ENCODE measurements around the gene OPRL1.

OPRL1 gene

GRCh38 chr20:64056889-64057627 is 22.8 kb upstream of the OPRL1 start:
- DNase-seq: no peak

DNA sequence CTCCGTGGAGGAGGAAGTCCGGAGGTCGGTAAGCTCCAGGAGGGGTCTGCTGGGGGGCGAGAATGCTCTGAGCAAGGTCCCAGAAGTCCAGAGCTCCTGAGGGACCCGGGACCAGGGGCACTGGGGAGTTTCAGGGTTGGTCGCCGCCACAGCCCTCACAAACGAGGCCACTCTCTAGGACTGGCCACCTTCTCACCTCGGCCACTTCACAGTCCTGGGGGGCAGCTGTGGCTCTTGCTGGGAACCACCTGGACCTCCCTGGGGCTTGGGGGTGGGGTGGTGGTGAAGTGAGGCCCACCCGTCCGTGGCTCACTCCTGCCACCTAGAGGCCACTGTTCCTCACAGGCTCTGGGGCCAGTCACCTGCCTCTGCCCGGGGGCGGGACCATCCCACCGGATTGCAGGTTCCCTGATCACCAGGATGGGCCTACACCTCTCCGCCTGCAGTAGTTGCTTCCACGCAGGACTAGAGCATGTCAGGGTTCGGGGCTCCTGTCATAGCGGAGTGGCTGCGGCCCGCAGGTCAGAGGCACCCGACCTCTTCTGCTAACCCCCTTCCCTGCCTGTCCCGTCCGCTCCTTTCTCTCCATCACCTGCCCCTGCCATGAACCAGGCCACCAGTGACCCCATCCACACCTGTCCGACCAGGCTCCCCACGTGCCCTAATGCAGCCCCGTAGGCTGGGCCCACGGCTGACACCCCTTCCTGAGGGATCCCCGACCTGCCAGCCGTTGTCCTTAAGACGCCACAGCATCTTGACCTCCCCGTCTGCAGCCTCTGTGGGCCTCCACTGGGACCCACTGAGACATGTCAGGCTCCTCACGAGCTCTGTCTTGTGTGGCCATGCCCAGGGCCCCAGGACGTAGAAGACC is 22.0 kb upstream of the OPRL1 start:
- peak; percentile 84 for DNase-seq

DNA sequence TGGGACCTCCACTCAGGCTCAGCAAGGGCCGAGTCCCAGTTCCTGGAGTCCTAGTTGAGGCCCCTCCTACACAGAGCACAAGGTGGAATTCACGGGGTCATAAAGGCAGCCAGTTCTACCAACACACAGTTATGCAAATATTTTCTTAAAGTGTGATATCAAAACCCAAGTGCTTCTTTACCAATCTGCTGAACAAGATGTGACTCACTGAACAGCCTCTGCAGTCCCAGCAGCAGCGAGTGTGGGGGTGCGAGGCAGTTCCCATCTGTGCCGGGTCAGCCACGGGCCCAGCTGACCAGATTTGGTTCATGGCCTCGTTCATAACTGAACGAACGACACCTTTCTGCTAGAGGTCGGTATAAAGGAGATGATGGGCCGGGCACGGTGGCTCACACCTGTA is 21.3 kb upstream of the OPRL1 start:
- no peak for DNase-seq

- no peak for DNase-seq
Measured at GRCh38 chr20:64062276-64062595, 17.6 kb upstream of the OPRL1 start.

GRCh38 chr20:64062596-64063388 is 17.1 kb upstream of the OPRL1 start, which contains the start of gene TCEA2:
TSS of gene TCEA2 (plus strand) at chr20:64063198. CDS start at chr20:64063313, 115 bp downstream.
- peak; percentile 96 for DNase-seq

GRCh38 chr20:64063389-64064144 is 16.3 kb upstream of the OPRL1 start:
- peak; percentile 47 for DNase-seq

DNA sequence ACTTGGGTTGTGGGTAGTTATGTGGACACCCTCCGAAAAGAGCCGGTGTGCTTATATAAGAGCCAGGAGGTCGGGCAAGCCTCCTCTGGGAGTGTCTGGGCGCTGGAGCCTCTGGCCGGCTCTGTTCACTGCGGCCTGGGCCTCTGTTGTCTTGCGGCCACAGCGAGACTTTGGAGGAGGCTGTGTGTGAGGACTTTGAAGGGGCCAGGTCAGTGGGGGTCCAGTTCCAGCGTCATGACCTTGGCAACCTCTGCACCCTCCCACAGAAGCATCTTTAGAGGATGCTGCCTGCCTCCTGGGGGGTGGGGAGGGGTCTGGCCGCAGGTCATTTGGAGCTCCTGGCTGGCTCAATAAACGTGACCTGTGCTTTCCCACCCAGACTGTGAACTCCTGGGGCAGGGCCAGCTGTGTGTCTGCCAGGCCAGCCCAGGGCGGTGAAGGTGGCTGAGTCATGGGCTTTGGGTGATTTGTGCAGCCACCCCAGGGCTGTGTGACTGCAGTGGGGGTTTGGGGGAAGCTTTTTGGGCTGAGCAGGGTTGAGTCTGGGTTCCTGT is 15.7 kb upstream of the OPRL1 start:
- DNase-seq: no peak

- no peak for DNase-seq
Measured at GRCh38 chr20:64065062-64065973, 14.6 kb upstream of the OPRL1 start.

- DNase-seq: no peak
Measured at GRCh38 chr20:64065974-64066343, 13.9 kb upstream of the OPRL1 start.

DNA sequence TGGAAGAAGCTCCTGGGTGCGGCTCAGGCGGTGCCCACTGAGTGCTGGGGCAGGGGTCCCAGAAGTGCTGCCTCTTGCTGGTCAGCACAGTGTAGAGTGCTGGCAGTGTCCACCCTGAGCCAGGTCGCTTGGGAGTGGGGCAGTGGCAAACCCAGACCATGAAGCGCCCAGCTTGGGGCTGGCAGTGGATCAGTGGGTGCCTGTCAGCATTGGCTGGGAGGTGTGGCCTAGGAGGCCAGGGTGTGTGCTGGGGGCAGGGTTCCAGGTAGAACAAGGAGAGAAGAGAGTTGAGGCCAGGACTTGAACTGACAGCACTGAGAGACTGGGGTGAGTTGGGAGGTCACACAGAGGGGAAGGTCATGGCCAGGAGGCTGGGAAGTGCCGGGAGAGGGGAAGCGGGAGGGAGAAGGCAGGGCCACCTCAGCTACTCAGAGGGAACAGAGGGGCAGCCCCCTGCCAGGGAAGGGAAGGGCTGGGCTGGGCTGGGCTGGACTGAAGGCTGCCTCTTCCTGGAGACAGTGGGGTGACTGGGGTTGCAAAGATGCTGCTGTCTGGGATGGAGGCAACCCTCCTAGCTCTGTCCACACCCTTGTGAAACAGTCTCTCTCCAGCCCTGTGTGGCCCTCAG is 12.8 kb upstream of the OPRL1 start:
- DNase-seq: no peak

- DNase-seq: no peak
Measured at GRCh38 chr20:64067733-64068307, 12.1 kb upstream of the OPRL1 start.

DNA sequence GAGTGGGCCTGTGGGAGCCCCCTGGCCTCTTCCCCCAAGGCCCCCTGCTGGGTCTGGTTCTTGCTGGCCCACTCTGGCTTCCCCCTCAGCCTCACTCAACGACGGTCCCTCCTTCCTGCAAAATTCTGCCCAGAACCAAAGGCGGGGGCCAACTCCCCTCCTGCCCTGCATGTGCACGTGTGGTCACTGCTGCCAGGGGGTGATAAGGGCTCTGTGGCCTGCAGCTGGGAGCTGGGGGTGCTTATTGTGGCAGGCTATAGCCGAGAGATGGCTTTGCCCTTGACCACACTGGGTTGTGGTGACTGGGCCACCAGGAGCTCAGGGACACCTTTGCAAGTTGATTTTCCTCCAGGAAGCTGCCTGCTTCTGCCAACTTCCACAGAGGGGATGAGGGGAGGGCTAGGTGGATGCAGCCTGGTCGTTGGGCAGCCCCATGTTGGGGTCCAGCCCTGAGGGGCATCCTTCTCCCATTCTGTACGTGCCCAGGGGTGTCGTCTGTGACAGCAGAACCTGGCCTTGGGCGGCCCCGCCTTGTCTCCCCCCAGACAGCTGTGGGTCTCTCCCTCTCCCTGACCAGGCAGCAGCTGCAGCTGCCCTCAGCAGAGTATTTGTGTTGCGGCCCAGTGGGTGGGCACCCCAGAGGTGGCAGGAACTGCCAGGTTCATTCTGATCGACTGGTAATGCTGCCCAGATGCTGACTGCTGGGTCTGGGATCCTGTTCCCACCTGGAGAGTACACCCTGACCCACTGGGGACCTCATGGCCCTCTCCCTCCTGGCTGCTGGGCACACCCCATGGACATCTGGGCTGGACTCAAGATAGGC is 11.3 kb upstream of the OPRL1 start:
- DNase-seq: no peak

DNA sequence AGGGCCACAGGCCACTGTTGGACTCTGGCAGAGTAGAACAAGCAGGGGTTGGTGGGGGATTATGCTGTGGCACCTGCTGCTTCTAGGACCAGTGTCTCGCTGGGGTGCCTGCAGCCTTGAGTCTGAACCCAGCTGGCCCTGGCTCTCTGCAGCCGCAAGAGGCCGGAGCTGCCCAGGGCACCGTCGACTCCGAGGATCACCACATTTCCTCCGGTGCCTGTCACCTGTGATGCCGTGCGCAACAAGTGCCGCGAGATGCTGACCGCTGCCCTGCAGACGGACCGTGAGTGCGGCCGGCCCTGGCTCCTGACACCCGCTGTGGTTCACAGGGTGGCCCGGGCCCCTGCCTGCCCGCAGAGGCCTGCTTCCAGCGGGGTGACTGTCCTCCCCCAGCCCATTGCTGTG is 10.7 kb upstream of the OPRL1 start:
- no peak for DNase-seq

- no peak for DNase-seq
Measured at GRCh38 chr20:64069614-64070243, 10.2 kb upstream of the OPRL1 start.

DNA sequence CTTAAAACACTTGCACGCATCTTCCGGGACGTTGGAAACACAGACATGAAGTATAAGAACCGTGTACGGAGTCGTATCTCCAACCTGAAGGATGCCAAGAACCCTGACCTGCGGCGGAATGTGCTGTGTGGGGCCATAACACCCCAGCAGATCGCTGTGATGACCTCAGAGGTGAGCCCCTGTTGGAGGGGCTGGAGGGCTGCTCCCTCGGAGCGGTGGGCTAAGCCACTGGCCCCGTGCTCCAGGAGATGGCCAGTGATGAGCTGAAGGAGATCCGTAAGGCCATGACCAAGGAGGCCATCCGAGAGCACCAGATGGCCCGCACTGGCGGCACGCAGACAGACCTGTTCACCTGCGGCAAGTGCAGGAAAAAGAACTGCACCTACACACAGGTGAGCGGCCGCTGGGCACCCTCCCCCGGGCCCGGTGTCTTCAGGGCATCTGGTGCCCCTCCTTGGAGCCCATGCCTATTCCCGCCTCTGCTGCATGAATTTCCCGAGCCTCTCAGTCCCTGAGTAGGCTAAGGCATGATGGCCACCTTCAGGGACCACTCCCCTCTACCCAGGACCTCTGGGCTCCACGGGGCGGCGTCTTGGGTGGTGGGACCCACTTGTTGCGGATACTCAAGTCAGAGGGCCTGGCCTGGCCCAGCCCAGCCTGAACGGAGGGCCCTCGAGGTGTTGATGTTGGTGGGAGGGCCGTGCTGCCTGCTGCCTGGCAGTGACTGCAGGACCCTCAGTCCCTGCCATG is 9.5 kb upstream of the OPRL1 start:
- DNase-seq: no peak

DNA sequence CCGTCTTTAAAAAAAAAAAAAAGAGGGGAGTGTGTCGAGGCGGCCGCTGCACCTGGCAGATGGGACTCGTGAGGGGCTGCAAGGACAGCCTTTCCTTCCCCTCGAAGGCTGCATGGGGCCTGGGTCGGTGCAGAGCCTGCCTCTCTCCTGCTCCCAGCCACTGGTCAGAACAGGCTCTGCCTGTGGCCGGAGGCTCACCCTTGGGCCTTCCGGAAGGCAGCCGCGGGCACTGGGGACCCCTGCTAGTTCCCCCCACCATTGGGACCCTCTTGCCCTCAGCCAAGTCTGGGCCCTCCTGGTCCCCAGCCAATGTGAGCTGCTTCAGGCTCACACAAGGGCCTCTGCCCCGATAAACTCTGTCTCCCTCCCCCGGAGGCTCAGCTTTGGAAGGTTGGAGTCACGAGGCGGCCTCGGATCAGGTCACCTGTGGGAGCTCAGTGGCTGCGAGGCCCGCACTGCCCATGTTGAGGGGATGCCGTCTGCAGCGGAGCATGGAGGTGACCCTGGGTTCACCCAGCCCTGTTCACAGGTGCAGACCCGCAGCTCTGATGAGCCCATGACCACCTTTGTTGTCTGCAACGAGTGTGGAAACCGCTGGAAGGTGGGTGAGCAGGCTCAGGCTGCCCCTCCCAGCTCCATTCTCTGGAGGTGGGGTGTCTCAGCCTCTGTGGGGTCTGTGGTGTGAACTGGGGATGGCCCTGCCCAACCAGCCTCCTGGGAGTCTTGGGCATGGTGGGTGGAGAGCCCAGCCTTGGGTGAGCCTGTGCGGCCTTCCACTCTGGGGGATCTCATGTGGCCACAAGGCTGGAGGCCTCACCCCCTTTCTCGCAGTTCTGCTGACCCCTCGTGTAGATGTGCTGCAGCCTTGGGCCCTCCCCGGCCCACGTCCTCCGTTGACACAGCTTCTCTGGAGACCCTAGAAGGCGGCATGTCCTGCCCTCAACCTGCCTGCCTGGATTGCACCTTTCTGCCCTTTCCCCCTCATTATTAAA is 8.2 kb upstream of the OPRL1 start:
- DNase-seq: no peak

- no peak for DNase-seq
Measured at GRCh38 chr20:64072498-64073063, 7.3 kb upstream of the OPRL1 start.

Measured in stimulated activated CD4-positive, alpha-beta T cell treated with anti-CD3 and anti-CD28 coated beads, Interleukin-4, amount 100 ng/mL, for 1 hour (primary cell).